Umbilical cord (tissue), 2 donors: ENCODE data around the gene CCDC85C. TPM values are rescaled to one million over a fixed set of nuclear protein-coding genes. Genes with fewer than 3 reads are reported as not detected.
A peak's percentile ranks its signal among the peaks of the same experiment; 100 is the strongest.

ENCODE experiments used
- DNase-seq: peaks from one replicate; pipeline ENCODE4 v3.0.0-alpha.2; 2015; ENCODE audit warnings: low spot score
- total RNA-seq: library from RNA; depleted of rRNA; stranded (reverse); fragments of >200 nt; gene quantifications from one replicate; pipeline ENCODE4 v1.2.3, GENCODE V29; 2014; ENCODE audit warnings: low replicate concordance; ENCODE audit not compliant: insufficient read depth

CCDC85C gene
- total RNA-seq, 1 donor from 2014 or later = 7.5 TPM

GRCh38 chr14:99541211-99541610, 62.8 kb downstream of the CCDC85C start:
- no peak for DNase-seq

DNA sequence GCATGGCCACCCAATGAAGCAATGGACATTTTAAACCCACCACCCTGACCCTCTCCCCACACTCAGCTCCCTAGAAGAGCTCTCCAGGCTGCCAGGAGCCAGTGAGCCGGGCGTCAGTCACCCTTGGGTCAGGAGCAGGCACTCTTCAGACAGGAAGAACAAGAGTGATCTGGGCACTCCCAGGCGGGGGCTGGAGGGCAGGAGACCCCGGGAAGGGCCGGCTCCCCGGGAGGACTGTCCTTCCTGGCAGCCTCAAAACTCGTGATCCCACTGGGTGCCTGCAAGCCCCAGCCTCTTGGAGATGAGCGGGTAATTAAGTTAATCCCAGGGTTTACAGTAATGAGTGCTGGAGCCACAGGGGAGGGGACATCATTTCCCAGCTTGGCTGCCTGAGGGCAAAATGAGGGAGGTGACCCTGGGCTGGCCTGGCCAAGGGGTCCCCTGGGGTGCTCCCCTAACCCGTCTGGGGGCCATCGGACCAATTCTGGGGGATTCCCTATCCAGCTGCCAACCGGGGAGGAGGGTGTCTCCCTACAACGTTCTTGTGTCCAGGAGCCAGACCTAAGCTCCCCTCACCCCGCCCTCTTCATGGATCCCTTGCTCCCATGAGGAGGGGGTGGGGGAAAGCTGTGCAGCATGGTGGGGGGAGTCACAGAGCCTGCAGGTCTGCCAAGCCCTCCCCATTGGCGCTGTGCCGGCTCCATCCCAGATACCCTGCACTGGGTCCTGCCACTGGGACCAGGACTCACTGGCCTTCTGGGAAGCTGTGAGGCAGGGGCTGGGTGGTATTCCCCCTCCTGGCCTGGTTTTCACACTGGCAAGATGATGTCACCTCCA, 63.6 kb downstream of the CCDC85C start:
- DNase-seq = no peak

DNA sequence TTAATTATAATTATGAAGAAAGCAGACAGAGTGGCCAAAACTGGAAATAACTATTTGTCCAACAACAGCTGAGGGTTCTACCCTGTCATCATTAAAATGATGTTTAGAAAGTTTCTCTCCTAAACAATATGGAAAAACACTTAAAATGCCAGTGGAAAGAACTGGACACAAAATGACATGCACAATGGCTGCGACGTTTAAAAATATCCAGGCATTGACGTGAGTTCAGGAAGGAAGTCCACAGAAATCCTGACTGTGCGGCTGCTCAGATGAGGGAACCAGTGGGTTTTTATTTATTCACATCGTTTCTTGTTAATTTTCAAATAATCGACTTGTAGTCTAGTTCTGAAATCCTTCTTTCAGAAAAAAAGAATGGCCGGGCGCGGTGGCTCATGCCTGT, 64.5 kb downstream of the CCDC85C start:
- DNase-seq = peak; percentile 21

DNA sequence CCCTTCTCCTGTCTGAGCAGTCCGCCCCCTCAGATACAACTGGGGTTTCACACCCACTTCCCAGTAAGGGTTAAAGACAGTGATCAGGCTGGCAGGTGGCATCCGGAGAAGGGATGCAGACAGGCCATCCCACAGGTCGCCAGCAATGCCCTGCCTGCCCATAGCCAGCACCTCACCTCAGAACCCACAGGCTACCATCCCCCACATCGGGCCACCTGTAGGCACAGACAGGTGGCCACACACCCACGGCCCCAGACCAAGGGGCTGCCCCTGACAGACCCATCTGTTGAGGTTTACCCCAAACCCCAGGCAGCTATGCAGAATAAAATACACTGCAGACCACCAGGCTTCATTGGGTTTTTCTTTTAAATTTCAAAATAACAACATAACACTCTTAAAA, 65.3 kb downstream of the CCDC85C start:
- DNase-seq = no peak

- DNase-seq = no peak
These were observed 65.7 kb downstream of the CCDC85C start for GRCh38 chr14:99538275-99538674.

DNA sequence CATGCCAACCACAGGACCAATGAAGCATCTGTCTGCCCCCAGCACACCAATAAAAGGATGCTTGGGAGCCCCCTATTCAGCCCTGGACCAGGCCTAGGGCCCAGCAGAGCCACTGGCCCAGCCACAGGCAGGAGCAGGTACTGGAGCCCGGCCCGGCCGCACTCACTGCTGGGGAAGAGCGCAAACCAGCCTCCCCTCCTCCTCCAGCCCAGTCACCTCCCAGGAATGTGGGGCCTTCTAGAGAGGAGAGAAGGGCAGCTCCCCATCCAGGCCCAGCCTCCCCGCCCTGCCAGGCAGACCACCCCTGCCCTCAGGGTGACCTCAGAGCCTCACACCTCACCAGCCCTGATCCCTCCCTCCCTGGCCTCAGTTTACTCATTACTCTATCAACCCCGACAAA, 66.6 kb downstream of the CCDC85C start:
- peak; percentile 93 for DNase-seq

DNA sequence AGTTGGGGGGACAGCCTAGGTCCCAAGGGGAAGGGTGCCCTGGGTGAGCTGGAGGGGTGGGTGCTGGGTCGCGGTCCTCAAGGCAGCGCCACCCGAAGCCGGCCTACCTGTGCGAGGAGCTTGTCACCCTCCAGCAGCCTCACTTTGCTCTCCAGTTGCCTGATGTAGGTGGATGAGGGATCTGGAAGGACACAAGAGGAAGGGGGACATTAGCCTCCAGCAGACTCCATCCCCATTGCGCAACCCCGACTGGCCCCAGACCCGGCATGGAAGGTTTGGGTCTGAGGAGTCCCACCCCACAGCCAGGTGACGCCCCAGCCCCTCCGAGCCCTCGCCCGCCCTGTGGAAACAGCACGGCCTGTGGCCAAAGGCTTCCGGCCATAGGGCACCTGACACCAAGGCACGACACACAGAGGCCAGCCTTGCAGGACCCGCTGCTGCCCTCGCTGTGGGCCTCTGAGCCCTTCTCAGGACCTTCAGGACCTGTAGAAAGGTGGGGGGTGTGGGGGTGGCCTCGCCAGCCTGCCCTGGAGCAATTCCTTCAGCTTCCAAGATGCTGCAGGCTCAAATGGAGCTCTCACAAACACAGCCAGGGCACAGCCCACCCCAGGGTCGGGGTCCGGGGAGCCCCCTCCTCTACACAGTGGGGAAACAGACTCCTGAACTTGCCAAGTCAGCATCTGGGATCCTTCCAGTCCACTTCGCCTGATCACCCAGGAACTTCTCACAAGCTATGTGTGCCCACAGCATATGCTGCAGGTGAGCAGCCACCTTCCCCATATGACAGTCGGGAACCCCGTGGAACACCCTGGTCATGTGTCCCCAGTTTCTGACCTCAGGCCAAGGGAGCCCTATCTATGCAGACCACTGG, 67.9 kb downstream of the CCDC85C start:
- DNase-seq = no peak

GRCh38 chr14:99535448-99535847, 68.6 kb downstream of the CCDC85C start:
- no peak for DNase-seq

DNA sequence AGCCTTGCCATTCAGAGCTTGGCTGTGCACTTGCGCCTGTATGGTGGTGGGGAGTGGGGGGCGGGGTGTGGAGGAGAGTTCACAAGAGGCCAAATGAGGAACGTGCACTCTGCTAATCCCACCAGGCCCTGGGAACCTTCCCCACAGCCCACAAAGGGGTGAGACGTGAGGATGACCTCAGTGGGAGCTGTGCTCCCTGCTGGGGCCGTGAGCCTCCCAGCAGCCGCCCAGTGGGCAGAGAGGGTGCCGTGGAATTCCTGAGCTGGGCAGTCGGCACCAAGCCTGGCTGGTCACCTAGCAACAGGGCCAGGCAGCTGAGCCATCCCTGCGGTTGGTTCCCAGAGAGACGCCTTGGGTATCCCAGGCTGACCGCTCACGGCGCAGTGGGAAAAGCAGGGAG, 69.1 kb downstream of the CCDC85C start:
- peak; percentile 32 for DNase-seq

GRCh38 chr14:99534333-99534732, 69.7 kb downstream of the CCDC85C start:
- no peak for DNase-seq

DNA sequence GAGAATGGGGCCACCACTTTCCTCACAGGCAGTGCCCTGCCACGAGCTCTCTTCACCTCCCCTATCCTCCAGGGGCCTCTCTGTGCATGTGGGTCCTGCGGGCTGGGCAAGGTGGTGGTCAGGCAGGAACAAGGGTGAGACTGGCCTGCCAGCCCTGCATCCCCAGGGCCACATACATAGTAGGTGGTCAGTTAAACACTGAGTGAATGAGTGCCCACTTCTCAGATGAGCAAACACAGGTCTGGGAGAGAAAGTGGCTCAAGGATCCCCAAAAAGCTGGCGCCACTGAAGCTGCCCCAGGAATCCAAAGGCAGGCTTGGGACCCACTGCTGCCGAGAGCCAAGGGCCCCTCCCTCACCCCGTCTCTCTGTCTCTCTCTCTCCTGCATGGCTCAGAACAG, 71.7 kb downstream of the CCDC85C start:
- peak; percentile 31 for DNase-seq

DNA sequence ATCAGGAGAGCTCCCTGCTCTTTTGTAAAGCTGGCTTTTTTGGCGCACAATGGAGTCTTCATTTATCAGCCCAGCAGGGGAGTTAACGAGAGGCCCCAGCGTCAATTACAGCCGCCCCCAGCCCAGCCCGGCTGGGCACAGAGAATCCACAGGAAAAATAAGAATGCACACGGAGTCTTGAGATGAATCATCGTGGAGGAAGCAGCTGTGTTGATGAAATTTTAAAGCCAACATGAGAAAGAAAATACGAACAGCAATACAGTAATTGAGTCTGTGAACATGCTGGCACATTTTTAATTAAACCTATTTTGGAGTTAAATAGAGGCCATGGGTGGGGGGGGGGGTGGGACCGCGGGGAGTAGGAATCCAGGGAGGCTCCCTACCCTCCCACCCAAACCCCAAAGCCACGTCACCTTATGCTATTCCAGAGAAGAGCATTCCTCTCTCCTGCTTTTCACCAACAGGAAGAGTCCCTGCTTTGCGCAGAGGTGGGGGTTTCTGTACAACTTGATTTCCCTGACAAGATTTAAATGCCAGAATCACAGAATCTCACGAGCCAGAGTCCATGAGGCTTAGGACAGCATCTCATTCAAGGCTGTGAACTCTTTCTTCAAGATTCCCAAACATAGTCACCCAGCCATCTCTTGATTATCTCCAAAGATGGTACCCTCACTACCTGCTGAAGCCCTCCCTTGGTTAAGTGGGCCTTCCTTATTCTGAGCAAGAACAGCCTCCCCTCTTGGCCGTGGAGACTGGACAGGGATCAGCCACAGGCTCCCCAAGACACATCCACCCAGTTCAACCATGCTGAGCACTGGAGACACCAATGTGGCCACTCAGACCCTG, 72.5 kb downstream of the CCDC85C start:
- DNase-seq = peak; percentile 76

GRCh38 chr14:99530407-99531155, 73.4 kb downstream of the CCDC85C start:
- DNase-seq = peak; percentile 38

GRCh38 chr14:99529899-99530298, 74.1 kb downstream of the CCDC85C start:
- DNase-seq = no peak

GRCh38 chr14:99527427-99528076, 76.5 kb downstream of the CCDC85C start:
- DNase-seq = no peak

DNA sequence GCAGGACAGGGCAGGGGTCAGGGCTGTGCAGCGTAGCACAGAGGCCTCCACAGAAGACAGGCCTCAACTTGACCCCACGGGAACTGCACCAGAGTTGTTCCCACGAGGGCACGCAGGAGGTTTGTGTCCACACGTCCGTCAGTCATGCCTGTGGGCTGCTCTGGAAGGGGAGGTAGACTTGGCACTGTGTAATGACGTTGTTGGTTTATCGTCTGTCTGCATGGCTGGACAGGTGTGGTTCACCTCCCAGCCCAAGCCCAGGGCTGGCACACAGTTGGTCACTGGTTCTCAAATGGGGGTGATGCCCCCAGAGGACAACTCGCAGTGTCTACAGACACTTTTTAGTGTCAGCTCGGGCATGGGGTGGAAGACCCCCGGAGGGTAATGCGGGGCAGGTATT, 77.0 kb downstream of the CCDC85C start:
- DNase-seq = no peak

DNA sequence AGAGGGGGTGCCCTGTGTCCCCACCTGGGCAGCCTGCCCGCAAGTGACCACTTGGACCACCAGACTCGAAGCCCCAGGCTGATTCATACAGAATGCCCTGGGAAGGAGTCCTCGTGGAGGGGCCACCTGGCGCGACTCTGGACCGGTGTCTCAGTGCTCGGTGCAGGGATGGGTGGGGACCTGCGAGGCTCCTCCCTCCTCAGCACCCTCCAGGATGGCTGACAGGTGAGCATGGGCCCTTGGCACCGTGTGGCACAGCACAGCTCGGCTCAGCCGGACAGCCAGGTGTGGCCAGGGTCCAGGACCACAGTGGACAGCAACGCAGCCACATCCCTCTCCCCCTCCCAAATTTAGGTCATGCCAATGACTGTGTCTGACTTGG, 78.3 kb downstream of the CCDC85C start:
- no peak for DNase-seq

DNA sequence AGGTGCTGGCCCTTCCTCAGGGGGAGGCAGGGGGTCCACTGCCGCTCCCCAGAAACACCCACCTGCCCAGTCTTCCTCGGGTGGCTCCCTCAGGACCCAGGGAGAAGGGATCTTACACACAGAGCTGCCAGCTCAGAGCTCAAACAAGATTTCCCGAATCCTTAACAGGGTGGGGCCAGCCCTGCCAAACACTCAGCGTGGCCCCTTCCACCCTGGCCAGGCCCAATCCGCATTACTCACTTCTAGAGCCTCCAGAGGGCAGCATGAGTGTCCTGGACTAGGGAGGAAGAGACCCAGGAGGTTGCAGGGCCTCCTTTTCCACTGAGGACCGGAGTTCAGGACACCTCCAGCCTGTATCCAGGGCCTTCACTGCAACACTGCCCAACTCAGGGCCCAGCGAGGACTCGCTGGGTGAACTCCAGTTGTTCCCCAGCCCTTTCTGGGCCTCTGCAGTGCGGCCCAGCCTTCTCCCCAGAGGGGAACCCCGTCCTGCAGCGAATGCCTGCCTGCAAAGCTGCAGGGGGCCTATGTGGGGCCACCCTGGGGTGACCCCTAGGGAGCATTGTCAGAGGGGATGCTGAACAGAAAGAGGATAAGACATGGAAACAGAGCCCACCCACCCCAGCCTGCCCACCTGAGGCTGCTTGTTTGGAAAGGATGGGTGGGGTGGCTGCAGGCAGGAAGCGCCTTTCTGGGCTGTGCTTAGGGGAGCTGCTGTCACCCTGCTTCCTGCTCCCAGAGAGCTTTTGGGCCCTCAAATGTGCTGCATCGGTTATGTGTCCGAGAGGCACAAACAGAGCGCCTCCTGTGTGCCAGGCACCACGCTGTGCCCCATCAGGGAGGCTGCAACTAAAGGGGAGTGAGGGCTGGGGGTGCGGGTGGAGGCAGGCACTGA, 79.0 kb downstream of the CCDC85C start:
- peak; percentile 91 for DNase-seq

DNA sequence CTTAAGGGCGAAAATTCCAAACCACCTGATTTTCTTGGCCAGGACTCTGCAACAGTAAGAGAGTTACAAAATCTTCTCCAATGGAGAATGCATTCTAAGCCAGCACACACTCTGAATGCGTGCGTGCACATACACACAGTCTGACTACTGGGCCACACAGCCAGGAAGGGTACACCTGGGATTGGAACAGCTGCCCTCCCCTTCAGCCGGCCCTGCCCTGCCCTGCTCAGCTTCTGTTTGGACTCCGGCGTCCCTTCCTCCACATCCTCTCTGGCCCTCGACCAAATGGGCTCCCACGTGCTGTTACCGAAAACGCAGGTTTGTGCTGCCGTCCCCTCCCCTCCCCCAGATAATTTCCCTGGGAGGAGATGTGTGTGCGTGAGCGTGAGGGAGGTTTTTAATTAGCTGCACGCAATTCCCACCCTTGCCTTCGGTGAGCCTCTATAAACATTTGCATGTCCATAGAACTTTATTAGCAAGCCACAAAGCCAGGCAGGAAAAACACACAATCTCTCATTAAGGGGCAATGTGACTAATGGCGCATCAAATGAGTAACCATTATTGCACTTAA, 79.8 kb downstream of the CCDC85C start:
- DNase-seq = peak; percentile 27
